Measurements from ENCODE around the gene POLR3F. TPM values are rescaled to one million over a fixed set of nuclear protein-coding genes. Genes with fewer than 3 reads are reported as not detected.

POLR3F gene
- total and polyA plus RNA-seq, 10 donors: 6.7 to 12.0 (median 7.7) TPM

DNA sequence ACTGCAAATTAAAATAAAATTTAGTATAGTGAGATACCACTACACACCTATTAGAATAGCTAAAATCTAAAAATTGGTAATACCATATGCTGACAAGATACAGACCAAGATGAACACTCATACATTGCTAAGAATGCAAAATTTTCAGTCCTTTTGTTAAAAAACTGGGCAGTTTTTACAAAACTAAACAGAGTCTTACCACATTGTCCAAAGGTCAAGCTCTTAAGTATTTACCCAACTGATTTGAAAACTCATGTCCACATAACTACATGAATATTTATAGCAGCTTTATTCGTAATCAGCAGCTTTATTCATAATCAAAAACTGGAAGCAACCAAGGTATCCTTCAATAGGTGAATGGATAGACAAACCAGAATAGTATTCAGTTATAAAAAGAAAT is 10.0 kb downstream of the POLR3F start:
- H3K4me3 ChIP-seq: no peak overlapping the region
- peaks cover 5 to 100% (median 71%) of the 10 kb centered on the region in 6 donors for H3K36me3 ChIP-seq
- no peak for TF ChIP-seq POLR2A (IDR thresholded peaks at IDR 0.05)
- TF ChIP-seq, protein P1, sequence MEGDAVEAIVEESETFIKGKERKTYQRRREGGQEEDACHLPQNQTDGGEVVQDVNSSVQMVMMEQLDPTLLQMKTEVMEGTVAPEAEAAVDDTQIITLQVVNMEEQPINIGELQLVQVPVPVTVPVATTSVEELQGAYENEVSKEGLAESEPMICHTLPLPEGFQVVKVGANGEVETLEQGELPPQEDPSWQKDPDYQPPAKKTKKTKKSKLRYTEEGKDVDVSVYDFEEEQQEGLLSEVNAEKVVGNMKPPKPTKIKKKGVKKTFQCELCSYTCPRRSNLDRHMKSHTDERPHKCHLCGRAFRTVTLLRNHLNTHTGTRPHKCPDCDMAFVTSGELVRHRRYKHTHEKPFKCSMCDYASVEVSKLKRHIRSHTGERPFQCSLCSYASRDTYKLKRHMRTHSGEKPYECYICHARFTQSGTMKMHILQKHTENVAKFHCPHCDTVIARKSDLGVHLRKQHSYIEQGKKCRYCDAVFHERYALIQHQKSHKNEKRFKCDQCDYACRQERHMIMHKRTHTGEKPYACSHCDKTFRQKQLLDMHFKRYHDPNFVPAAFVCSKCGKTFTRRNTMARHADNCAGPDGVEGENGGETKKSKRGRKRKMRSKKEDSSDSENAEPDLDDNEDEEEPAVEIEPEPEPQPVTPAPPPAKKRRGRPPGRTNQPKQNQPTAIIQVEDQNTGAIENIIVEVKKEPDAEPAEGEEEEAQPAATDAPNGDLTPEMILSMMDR (IDR thresholded peaks at IDR 0.05 in 8 of 11, conservative IDR thresholded peaks at IDR 0.05 in 3 of 11): no peak
- TF ChIP-seq POLR2AphosphoS5 (IDR thresholded peaks at IDR 0.05): no peak
- no peak for DNase-seq
- H3K9me3 ChIP-seq: no peaks in the 10 kb centered on the region
- no peaks in the 10 kb centered on the region for H3K4me1 ChIP-seq
- no peak overlapping the region for H3K27ac ChIP-seq
- WGBS, 5 donors: 92 to 97% (median 95%) methylated on average over 1 of the region's 1 CpG
- H3K27me3 ChIP-seq (replicated peaks in 1 of 7): no peaks in the 10 kb centered on the region
- intact Hi-C loops (cut with DNase I; ENCODE audit: low total_unique reads): no loop called here

DNA sequence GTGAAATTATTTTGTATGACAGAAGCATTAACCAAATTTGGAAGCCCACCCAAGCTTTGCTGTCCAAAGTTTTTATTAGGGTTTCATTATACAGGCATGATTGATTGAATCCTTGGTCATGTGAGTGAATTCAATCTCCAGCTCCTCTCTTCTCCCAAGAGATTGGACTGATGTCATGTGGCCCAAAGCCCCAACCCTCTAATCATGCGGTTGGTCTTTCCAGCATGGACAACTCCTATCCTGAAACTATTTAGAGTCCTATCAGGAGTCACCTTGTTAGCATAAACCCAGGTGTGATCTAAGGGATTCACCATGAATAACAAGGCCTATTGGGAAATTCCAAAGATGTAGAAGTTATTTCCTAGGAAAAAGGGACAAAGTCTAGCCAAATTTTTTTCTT is 10.6 kb downstream of the POLR3F start:
- intact Hi-C loops (cut with DNase I; ENCODE audit: low total_unique reads): no loop called here
- WGBS, 5 donors: 88 to 100% (median 96%) methylated on average over 1 of the region's 1 CpG
- no peak for DNase-seq
- no peak overlapping the region for H3K27ac ChIP-seq
- H3K9me3 ChIP-seq: no peaks in the 10 kb centered on the region
- H3K4me1 ChIP-seq: no peaks in the 10 kb centered on the region
- TF ChIP-seq POLR2A (IDR thresholded peaks at IDR 0.05): no peak
- no peak for TF ChIP-seq POLR2AphosphoS5 (IDR thresholded peaks at IDR 0.05)
- TF ChIP-seq, protein P1 (IDR thresholded peaks at IDR 0.05 in 8 of 11, conservative IDR thresholded peaks at IDR 0.05 in 3 of 11): no peak
- H3K36me3 ChIP-seq: peaks cover 5 to 100% (median 75%) of the 10 kb centered on the region in 6 donors
- H3K4me3 ChIP-seq: no peak overlapping the region
- no peaks in the 10 kb centered on the region for H3K27me3 ChIP-seq (replicated peaks in 1 of 7)

DNA sequence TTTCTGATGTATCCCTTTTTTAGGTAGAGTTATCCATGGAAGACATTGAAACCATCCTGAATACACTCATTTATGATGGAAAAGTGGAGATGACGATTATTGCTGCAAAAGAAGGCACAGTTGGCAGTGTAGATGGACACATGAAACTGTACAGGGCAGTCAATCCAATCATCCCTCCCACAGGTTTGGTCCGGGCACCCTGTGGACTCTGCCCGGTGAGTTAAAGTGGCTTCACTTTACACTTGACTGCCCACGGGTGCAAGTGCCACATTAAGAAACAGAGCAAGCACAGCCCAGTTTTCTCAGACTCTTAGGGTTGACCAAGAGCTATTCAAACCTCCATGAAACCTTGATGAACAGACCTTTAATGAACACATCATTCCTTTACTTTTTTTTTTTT is 14.4 kb downstream of the POLR3F start:
- TF ChIP-seq, protein P1 (IDR thresholded peaks at IDR 0.05 in 8 of 11, conservative IDR thresholded peaks at IDR 0.05 in 3 of 11): no peak
- TF ChIP-seq POLR2A (IDR thresholded peaks at IDR 0.05): no peak
- no peak for TF ChIP-seq POLR2AphosphoS5 (IDR thresholded peaks at IDR 0.05)
- H3K36me3 ChIP-seq: peaks cover 2 to 98% (median 64%) of the 10 kb centered on the region in 6 donors
- H3K4me1 ChIP-seq: no peaks in the 10 kb centered on the region
- H3K9me3 ChIP-seq: no peaks in the 10 kb centered on the region
- H3K4me3 ChIP-seq: no peak overlapping the region
- 88 to 95% (median 95%) methylated on average over 4 of the region's 4 CpGs for WGBS, 5 donors
- no peak overlapping the region for H3K27ac ChIP-seq
- intact Hi-C loops (cut with DNase I; ENCODE audit: low total_unique reads): no loop called here
- H3K27me3 ChIP-seq (replicated peaks in 1 of 7): no peaks in the 10 kb centered on the region
- DNase-seq: no peak

DNA sequence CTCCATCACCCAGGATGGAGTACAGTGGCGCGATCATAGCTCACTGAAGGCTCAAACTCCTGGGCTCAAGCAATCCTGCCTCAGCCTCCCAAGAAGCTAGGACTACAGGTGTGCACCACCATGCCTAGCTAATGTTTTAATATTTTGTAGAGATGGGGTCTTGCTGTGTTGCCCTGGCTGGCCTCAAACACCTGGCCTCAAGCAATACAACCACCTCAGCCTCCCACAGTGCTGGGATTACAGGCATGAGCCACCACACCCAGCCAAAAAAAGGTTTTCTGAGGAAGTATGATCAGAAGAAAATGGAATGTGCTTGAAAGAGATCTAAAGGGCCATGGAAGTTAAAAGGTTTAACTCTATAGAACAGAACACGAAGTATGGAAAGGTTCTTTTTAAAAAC is 21.1 kb downstream of the POLR3F start:
- DNase-seq: no peak

More for the DNA sequence above, 21.1 kb downstream of the POLR3F start:
- peaks cover 0 to under 1% (median 0%) of the 10 kb centered on the region in 6 donors for H3K4me1 ChIP-seq
- no peaks in the 10 kb centered on the region for H3K9me3 ChIP-seq
- peaks cover 2 to 96% (median 57%) of the 10 kb centered on the region in 6 donors for H3K36me3 ChIP-seq
- WGBS, 5 donors: 95 to 98% (median 97%) methylated on average over 3 of the region's 3 CpGs
- H3K27ac ChIP-seq: no peak overlapping the region
- no peak overlapping the region for H3K4me3 ChIP-seq
- TF ChIP-seq, protein P1 (IDR thresholded peaks at IDR 0.05 in 8 of 11, conservative IDR thresholded peaks at IDR 0.05 in 3 of 11): no peak
- TF ChIP-seq POLR2AphosphoS5 (IDR thresholded peaks at IDR 0.05) (no peak), POLR2A (IDR thresholded peaks at IDR 0.05) (no peak)
- intact Hi-C loops (cut with DNase I; ENCODE audit: low total_unique reads): no loop called here
- H3K27me3 ChIP-seq (replicated peaks in 1 of 7): no peaks in the 10 kb centered on the region

All from spleen (tissue), 11 donors.